Esophagus squamous epithelium (tissue), 4 donors: ENCODE results near the gene DHRS4L2.
"Not testable (repeated sequence)": the region's sequence is repeated elsewhere in the genome, so short reads cannot be mapped to it uniquely, and the experiment has no call there.

Source experiments
- CTCF ChIP-seq, 6 experiments: fragments of 450-650 bp in 4 of 6; fragments of 200-600 bp in 2 of 6; sonication (generic) in 2 of 6; IDR thresholded peaks; one replicate each; pipeline ENCODE4 v1.5.1; 2016 to 2019; ENCODE audit warnings: antibody characterized with exemption in 6 of 6, mild to moderate bottlenecking in 4 of 6, moderate library complexity in 4 of 6
- POLR2A ChIP-seq, 4 donors: fragments of 450-650 bp; IDR thresholded peaks; one replicate each; pipeline ENCODE4 v1.6.1; 2017; ENCODE audit warnings: antibody characterized with exemption in 4 of 4, mild to moderate bottlenecking in 4 of 4, moderate library complexity in 3 of 4

- not testable (repeated sequence) for TF ChIP-seq CTCF, POLR2A (IDR thresholded peaks at IDR 0.05)
Measured at GRCh38 chr14:24029687-24030086, 41.0 kb downstream of the DHRS4L2 start.
